ENCODE measurements around the gene MAGI2. TPM values are rescaled to one million over a fixed set of nuclear protein-coding genes. Genes with fewer than 3 reads are reported as not detected.

MAGI2 gene
- polyA plus RNA-seq, 3 donors = 0.03 to 0.11 TPM; not detected in 1

- H3K27ac Mint-ChIP-seq = no peak overlapping the region
- no peaks in the 10 kb centered on the region for H3K36me3 Mint-ChIP-seq
- no peak overlapping the region for H3K4me2 ChIP-seq (replicated peaks; ENCODE audit: extremely low read depth, low read length, poor library complexity, severe bottlenecking)
- no peaks in the 10 kb centered on the region for H3K79me2 ChIP-seq (ENCODE audit: insufficient read depth, low read length)
- H3K4me1 ChIP-seq (ENCODE audit: control insufficient read depth in 1 of 2, insufficient read depth in 2 of 2, low read length in 2 of 2) = no peaks in the 10 kb centered on the region
- H3K4me3 ChIP-seq (replicated peaks in 1 of 3; ENCODE audit: low read depth in 2 of 3, low read length in 3 of 3) = no peak overlapping the region
- no peaks in the 10 kb centered on the region for H4K20me1 ChIP-seq (ENCODE audit: insufficient read depth, low read length)
- no peak for DNase-seq
- H2AFZ ChIP-seq (ENCODE audit: insufficient read depth, low read depth, low read length, poor library complexity, severe bottlenecking) = no peak overlapping the region
- no peak for TF ChIP-seq CTCF (IDR thresholded peaks at IDR 0.05)
- peaks cover 2 to 9% (median 7%) of the 10 kb centered on the region in 3 donors for H3K27me3 Mint-ChIP-seq (ENCODE audit: low read depth in 3 of 3)
- no peaks in the 10 kb centered on the region for H3K36me3 ChIP-seq (replicated peaks in 1 of 2; ENCODE audit: control insufficient read depth in 1 of 2, insufficient read depth in 2 of 2, low read length in 2 of 2)
- no peaks in the 10 kb centered on the region for H3K4me1 Mint-ChIP-seq
- intact Hi-C loops (cut with micrococcal nuclease) = no loop called here
- no peaks in the 10 kb centered on the region for H3K9me3 ChIP-seq (replicated peaks in 1 of 2; ENCODE audit: control insufficient read depth in 1 of 2, insufficient read depth in 1 of 2, low read length in 2 of 2)
- WGBS (ENCODE audit: insufficient coverage) = no CpG with 5 or more reads among the region's 6 CpGs
- H3K9ac ChIP-seq (ENCODE audit: insufficient read depth, low read length, poor library complexity, severe bottlenecking) = no peak overlapping the region
- peaks cover 0 to 5% (median 3%) of the 10 kb centered on the region in 7 donors for H3K9me3 Mint-ChIP-seq
- H3K27me3 ChIP-seq (ENCODE audit: control insufficient read depth in 2 of 2, insufficient read depth in 2 of 2, low read length in 2 of 2) = no peaks in the 10 kb centered on the region
- H3K27ac ChIP-seq (ENCODE audit: low read depth in 1 of 2, low read length in 2 of 2) = no peak overlapping the region
- H3K4me3 Mint-ChIP-seq = no peak overlapping the region
Observed at GRCh38 chr7:78686189-78686588, 767.3 kb downstream of the MAGI2 start.

- no peaks in the 10 kb centered on the region for H3K4me1 Mint-ChIP-seq
- H3K27ac Mint-ChIP-seq = no peak overlapping the region
- H3K27me3 Mint-ChIP-seq (ENCODE audit: low read depth in 3 of 3) = peaks cover 2 to 7% (median 7%) of the 10 kb centered on the region in 3 donors
- no peak overlapping the region for H3K27ac ChIP-seq (ENCODE audit: low read depth in 1 of 2, low read length in 2 of 2)
- DNase-seq = no peak
- H3K79me2 ChIP-seq (ENCODE audit: insufficient read depth, low read length) = no peaks in the 10 kb centered on the region
- no peak overlapping the region for H2AFZ ChIP-seq (ENCODE audit: insufficient read depth, low read depth, low read length, poor library complexity, severe bottlenecking)
- H3K36me3 ChIP-seq (replicated peaks in 1 of 2; ENCODE audit: control insufficient read depth in 1 of 2, insufficient read depth in 2 of 2, low read length in 2 of 2) = no peaks in the 10 kb centered on the region
- WGBS (ENCODE audit: insufficient coverage) = no CpG with 5 or more reads among the region's 1 CpG
- H3K36me3 Mint-ChIP-seq = no peaks in the 10 kb centered on the region
- no peak overlapping the region for H3K4me2 ChIP-seq (replicated peaks; ENCODE audit: extremely low read depth, low read length, poor library complexity, severe bottlenecking)
- no peak for TF ChIP-seq CTCF (IDR thresholded peaks at IDR 0.05)
- H3K9ac ChIP-seq (ENCODE audit: insufficient read depth, low read length, poor library complexity, severe bottlenecking) = no peak overlapping the region
- H3K9me3 ChIP-seq (replicated peaks in 1 of 2; ENCODE audit: control insufficient read depth in 1 of 2, insufficient read depth in 1 of 2, low read length in 2 of 2) = no peaks in the 10 kb centered on the region
- H3K27me3 ChIP-seq (ENCODE audit: control insufficient read depth in 2 of 2, insufficient read depth in 2 of 2, low read length in 2 of 2) = no peaks in the 10 kb centered on the region
- no peaks in the 10 kb centered on the region for H4K20me1 ChIP-seq (ENCODE audit: insufficient read depth, low read length)
- H3K4me3 ChIP-seq (replicated peaks in 1 of 3; ENCODE audit: low read depth in 2 of 3, low read length in 3 of 3) = no peak overlapping the region
- H3K4me1 ChIP-seq (ENCODE audit: control insufficient read depth in 1 of 2, insufficient read depth in 2 of 2, low read length in 2 of 2) = no peaks in the 10 kb centered on the region
- peaks cover 0 to 5% (median 3%) of the 10 kb centered on the region in 7 donors for H3K9me3 Mint-ChIP-seq
- intact Hi-C loops (cut with micrococcal nuclease) = no loop called here
- H3K4me3 Mint-ChIP-seq = no peak overlapping the region
Observed at GRCh38 chr7:78684201-78684600, 769.3 kb downstream of the MAGI2 start.

Data from CD14-positive monocyte (primary cell).